Stimulated activated CD4-positive, alpha-beta T cell treated with anti-CD3 and anti-CD28 coated beads, Interleukin-12 subunit alpha, Interleukin-12 subunit beta, amount 100 ng/mL, for 24 hours (primary cell): Measurements from ENCODE around the gene ABI3BP.
"Not testable (repeated sequence)": the region's sequence is repeated elsewhere in the genome, so short reads cannot be mapped to it uniquely, and the experiment has no call there.

ENCODE experiments used
- DNase-seq, 2 experiments: peaks; one replicate each; pipeline ENCODE4 v3.0.0-alpha.2; 2020; ENCODE audit warnings: low read depth in 2 of 2

ABI3BP gene, protein sequence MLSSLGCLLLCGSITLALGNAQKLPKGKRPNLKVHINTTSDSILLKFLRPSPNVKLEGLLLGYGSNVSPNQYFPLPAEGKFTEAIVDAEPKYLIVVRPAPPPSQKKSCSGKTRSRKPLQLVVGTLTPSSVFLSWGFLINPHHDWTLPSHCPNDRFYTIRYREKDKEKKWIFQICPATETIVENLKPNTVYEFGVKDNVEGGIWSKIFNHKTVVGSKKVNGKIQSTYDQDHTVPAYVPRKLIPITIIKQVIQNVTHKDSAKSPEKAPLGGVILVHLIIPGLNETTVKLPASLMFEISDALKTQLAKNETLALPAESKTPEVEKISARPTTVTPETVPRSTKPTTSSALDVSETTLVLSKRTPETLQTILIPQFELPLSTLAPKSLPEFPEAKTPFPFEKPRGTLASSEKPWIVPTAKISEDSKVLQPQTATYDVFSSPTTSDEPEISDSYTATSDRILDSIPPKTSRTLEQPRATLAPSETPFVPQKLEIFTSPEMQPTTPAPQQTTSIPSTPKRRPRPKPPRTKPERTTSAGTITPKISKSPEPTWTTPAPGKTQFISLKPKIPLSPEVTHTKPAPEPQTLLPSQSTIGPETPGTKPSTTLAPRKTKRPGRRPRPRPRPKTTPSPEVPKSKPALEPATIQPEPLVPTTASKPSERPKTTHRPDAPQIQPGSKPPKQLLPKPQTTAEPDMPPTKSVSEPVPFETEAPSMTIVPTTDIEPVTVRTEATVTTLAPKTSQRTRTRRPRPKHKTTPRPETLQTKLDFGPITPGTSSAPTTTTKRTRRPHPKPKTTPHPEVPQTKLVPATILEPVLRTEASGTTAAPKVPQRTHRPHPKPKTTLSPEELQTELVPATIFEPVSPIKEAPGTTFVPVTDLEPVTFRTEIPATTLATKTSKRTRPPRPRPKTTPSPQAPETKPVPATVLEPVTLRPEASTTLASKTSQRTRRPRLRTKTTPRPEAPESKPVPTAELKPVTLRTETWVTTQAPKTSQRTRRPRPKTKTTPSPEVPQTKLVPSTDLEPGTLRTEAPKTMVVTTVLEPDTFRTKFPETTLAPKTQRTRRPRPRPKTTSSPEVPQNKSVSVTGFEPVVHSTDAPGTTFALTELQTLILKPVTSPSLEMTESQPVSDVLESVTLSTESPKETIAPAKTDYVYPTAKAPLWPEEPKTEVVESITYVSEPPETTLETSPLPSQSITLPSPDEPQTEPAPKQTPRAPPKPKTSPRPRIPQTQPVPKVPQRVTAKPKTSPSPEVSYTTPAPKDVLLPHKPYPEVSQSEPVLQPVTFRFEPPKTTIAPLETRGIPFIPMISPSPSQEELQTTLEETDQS (N-terminal part only)

GRCh38 chr3:100993309-100993708 lies at the start of gene ABI3BP:
ABI3BP (minus strand) TSS chr3:100993421; CDS start chr3:100993384, 37 bp downstream.
- DNase-seq, result no peak

- DNase-seq, result no peak
These were observed 46.1 kb upstream of the ABI3BP start for GRCh38 chr3:101039285-101039684.

DNA sequence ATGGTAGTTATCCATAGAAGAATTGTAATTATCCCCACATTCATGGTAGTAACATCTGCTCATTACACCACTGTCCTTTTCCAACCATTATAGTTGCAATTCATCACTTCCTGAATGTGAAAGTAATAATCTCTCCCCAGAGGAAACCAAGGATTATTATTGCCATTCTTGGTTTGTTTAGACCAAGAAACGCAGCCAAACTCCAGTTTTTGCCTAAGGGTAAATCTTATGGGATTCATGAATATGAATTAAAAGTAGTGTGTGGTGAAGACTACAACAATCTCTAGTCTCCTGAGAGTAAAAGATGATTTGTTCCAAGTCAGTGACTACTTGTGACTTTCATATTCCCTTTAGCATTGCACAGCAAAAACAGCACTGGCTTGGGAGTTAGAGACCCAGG lies 45.7 kb upstream of the ABI3BP start:
- DNase-seq, result no peak

DNA sequence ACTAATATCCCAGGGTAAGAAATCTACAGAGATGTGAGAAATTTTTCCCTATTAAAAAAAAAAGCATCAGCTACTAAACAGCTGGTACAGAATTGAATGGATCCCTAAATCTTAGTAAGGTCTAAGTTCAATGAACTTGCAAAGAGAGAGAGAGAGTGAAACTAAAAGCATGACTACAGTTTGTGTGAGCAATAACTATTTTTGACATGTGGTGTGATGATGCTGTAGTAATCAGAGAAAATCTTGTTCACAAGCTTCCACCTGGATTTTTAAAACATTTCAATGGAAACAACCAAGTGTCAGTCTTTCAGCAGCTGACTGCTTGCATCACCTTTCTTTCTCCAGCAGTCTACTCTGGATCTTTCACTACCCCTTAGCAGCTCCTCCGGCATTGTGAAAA lies 45.2 kb upstream of the ABI3BP start:
- no peak for DNase-seq

DNA sequence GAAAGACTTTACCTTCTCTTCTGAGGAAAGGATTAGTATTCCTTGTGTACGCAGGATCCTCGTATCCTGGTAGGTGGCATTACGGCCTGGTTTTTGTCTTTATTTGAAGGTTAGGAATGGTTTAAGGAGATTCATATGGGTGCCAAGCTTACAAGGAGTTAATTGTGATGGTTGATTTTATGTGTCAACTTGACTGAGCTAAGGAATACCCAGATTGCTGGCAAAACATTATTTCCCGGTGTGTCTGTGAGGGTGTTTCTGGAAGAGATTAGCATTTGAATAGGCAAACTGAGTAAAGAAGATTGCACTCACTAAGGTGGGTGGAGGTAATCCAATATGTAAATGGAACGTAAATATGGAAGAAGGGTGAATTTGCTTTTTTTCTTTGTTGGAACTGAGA lies 44.4 kb upstream of the ABI3BP start:
- no peak for DNase-seq

DNA sequence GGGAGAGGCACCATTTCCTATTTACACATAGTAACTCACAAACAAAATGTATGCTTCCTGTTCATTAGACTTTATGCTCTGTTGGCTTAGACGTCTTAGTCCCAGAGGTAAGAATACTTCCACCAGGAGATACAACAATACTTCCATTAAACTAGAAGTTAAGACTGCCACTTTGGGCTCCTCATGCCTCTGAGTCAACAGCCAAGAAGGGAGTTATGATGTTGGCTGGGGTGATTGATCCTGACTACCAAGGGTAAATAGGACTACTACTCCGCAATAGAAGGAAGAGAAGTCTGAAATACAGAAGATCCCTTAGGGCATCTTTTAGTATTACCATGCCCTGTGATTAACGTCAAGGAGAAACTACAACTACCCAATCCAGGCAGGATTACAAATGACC lies 43.5 kb upstream of the ABI3BP start:
- DNase-seq, result no peak

DNA sequence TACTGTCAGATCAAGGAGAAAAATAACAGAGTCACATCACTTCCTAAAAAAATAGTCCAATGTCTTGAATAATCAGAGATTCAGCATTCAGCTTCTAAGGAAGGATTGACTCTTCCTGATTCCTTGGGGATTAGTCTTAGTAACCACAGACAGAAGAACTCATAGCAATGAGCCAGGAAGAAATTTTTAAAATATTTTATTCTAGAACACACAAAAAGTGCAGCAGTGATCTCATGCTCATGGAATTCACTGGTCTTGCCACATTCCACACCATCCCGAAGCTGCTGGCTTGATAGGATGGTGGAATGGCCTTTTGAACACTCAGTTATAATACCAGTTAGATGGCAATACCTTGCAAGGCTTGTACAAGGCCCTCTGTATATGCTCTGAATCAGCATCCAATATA lies 43.0 kb upstream of the ABI3BP start:
- no peak for DNase-seq

DNA sequence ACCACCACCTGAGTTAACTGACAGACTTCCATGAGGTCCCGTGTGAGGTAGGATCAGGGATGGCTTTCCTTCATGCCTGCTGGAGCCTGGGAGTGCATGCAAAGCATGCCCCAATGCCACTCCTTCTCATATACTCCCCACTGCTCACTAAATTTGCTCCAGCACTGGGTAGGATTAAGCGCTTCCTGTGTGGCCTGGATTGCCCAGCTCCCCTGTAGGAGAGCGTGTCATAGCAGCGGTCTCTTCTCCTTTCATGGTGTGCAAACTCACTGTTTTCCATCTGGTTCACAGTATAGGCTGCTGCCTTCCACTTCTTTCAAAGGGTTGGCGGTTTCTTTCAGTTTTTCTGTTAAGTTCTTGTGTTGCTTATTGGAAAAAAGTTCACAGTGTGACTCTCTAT lies 34.1 kb upstream of the ABI3BP start:
- DNase-seq, result no peak

DNA sequence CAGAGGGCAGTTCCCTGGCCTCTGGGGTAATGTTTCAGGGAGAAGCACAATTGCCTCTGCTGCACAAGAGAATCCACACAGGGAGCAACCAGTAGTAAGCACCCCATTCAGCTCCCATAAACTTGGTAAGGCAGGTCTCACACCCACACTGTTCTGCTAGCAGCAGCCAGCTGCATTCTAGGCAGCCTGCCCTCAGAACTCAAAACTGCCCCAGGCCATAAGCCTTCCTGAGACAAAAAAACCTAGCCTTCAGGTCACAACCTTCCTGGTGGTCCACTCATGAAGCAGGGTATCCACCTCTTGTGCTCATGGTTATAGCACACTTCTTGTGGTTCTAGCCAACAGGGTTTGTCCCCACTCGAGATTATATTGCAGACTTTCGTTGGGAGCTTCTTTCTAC lies 33.7 kb upstream of the ABI3BP start:
- DNase-seq, result no peak

- no peak for DNase-seq
These were observed 33.0 kb upstream of the ABI3BP start for GRCh38 chr3:101026244-101026643.

- DNase-seq, result no peak
These were observed 27.3 kb upstream of the ABI3BP start for GRCh38 chr3:101020351-101021015.

DNA sequence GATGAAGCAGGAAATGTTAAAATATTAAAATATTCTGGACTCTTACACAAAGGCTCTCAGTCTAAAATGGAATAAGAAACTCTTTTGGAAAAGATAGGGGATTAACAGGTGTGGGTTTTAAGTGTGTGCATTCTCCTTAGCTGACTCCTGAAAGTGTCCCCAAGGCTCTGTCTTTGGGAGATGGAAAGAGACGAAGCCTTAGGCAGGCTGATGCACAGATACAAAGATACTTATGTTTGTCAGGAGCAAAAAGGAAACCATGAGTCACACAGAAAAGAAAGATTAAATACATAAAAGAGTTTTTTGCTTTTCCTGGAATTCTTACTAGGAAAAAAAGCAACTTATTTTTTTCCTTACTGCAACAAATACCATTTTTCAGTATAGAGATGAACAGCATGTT lies 23.8 kb upstream of the ABI3BP start:
- no peak for DNase-seq

- DNase-seq, result not testable (repeated sequence)
These were observed 19.1 kb upstream of the ABI3BP start for GRCh38 chr3:101012312-101012711.

DNA sequence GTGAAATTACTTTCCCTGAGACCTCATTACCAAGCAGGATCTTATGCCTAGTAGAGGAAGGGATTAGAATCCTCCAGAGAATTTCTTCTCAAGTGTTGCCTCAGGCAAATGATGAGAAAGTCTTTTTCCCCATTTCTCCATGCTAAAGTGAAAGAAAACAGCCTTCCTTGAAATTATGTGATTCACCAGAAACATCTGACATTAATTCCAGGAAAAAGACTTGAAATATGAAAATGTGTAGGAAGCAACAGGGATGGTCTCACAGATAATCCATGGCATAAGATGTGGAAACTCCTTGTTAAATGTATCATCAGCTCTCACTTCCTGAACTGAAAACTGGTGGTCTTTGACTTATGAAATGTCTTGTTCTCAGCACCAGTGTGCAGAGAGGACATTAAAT lies 17.9 kb upstream of the ABI3BP start:
- no peak for DNase-seq

GRCh38 chr3:101010296-101010695 lies 17.1 kb upstream of the ABI3BP start:
- DNase-seq, result no peak

- no peak for DNase-seq
These were observed 16.2 kb upstream of the ABI3BP start for GRCh38 chr3:101009386-101009785.

DNA sequence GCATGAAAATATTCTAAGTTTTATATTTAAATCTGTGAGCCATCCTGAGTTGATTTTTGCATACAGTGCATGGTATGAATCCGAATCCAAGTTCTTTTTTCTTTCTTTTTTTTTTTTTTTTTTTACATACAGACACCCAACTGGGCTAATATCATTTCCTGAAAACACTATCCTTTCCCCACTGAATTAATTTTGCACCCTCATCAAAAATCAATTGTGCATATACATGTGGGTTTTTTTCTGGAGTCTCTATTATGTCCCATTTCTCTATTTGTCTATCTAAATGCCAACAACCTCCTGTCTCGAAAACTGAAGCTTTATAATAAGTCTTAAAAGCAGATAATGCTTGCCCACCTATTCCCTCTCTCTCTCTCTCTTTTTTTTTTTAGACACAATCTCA lies 5.9 kb upstream of the ABI3BP start:
- DNase-seq, result no peak

- DNase-seq, result no peak
These were observed 1.6 kb upstream of the ABI3BP start for GRCh38 chr3:100994809-100995208.

DNA sequence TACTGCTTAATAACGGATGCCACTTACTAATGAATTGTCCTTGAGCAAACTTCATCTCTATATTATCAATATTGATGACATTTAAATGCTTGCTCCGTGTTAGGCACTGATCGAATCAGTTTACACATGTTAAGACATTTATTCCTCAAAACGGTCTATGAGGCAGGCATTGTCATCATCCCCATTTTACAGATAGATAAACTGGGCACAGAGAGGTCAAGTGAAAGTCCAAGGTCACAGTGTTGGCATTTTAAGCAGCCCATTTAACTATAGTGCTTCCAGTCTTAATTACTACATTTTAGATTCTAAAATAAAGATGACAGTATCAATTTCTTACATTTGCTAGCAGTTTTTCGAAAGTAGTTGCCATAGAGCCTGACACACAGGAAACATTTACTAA lies 966 bp upstream of the ABI3BP start:
- DNase-seq, result no peak

GRCh38 chr3:100992231-100993012 lies 799 bp downstream of the ABI3BP start:
- DNase-seq, result no peak

- no peak for DNase-seq
These were observed 5.1 kb downstream of the ABI3BP start for GRCh38 chr3:100988080-100988479.
